ENCODE measurements around the gene COX8C.
"Not testable (repeated sequence)": the region's sequence is repeated elsewhere in the genome, so short reads cannot be mapped to it uniquely, and the experiment has no call there.

COX8C gene

GRCh38 chr14:93337143-93337753 is 9.7 kb upstream of the COX8C start:
- Histone ChIP-seq H3K4me1 (ENCODE audit: control insufficient read depth, insufficient read depth, low read length) (peaks cover 7% of the 10 kb centered on the region), H3K36me3 (ENCODE audit: insufficient read depth, low read length) (no peaks in the 10 kb centered on the region), H3K9me3 (replicated peaks; ENCODE audit: low read length) (no peaks in the 10 kb centered on the region), H3K4me3 (ENCODE audit: low read length) (no peak overlapping the region), H3K27me3 (ENCODE audit: control insufficient read depth, insufficient read depth, low read length) (no peaks in the 10 kb centered on the region), H3K4me2 (ENCODE audit: low read length) (no peak overlapping the region), H3K9ac (ENCODE audit: low read depth, low read length) (no peak overlapping the region)

GRCh38 chr14:93337884-93338283 is 9.1 kb upstream of the COX8C start:
- Histone ChIP-seq H3K9me3 (replicated peaks; ENCODE audit: low read length) (no peaks in the 10 kb centered on the region), H3K4me3 (ENCODE audit: low read length) (no peak overlapping the region), H3K36me3 (ENCODE audit: insufficient read depth, low read length) (no peaks in the 10 kb centered on the region), H3K9ac (ENCODE audit: low read depth, low read length) (no peak overlapping the region), H3K4me1 (ENCODE audit: control insufficient read depth, insufficient read depth, low read length) (peaks cover 7% of the 10 kb centered on the region), H3K4me2 (ENCODE audit: low read length) (no peak overlapping the region), H3K27me3 (ENCODE audit: control insufficient read depth, insufficient read depth, low read length) (no peaks in the 10 kb centered on the region)

GRCh38 chr14:93343266-93343665 is 3.7 kb upstream of the COX8C start:
- Histone ChIP-seq H3K4me2 (ENCODE audit: low read length) (no peak overlapping the region), H3K4me1 (ENCODE audit: control insufficient read depth, insufficient read depth, low read length) (no peaks in the 10 kb centered on the region), H3K9me3 (replicated peaks; ENCODE audit: low read length) (no peaks in the 10 kb centered on the region), H3K9ac (ENCODE audit: low read depth, low read length) (no peak overlapping the region), H3K27me3 (ENCODE audit: control insufficient read depth, insufficient read depth, low read length) (no peaks in the 10 kb centered on the region), H3K36me3 (ENCODE audit: insufficient read depth, low read length) (no peaks in the 10 kb centered on the region), H3K4me3 (ENCODE audit: low read length) (no peak overlapping the region)

- Histone ChIP-seq H3K27me3 (ENCODE audit: control insufficient read depth, insufficient read depth, low read length) (no peaks in the 10 kb centered on the region), H3K4me1 (ENCODE audit: control insufficient read depth, insufficient read depth, low read length) (no peaks in the 10 kb centered on the region), H3K4me3 (ENCODE audit: low read length) (no peak overlapping the region), H3K9ac (ENCODE audit: low read depth, low read length) (no peak overlapping the region), H3K9me3 (replicated peaks; ENCODE audit: low read length) (no peaks in the 10 kb centered on the region), H3K36me3 (ENCODE audit: insufficient read depth, low read length) (no peaks in the 10 kb centered on the region), H3K4me2 (ENCODE audit: low read length) (no peak overlapping the region)
These were observed 3.2 kb upstream of the COX8C start for GRCh38 chr14:93343797-93344196.

GRCh38 chr14:93347850-93348249 is 868 bp downstream of the COX8C start:
- no peak overlapping the region for H3K4me3 ChIP-seq (ENCODE audit: low read length)
- H3K4me1 ChIP-seq (ENCODE audit: control insufficient read depth, insufficient read depth, low read length), result no peaks in the 10 kb centered on the region
- H3K36me3 ChIP-seq (ENCODE audit: insufficient read depth, low read length), result no peaks in the 10 kb centered on the region
- no peaks in the 10 kb centered on the region for H3K27me3 ChIP-seq (ENCODE audit: control insufficient read depth, insufficient read depth, low read length)
- H3K9me3 ChIP-seq (replicated peaks; ENCODE audit: low read length), result no peaks in the 10 kb centered on the region
- no peak overlapping the region for H3K9ac ChIP-seq (ENCODE audit: low read depth, low read length)
- no peak overlapping the region for H3K4me2 ChIP-seq (ENCODE audit: low read length)

GRCh38 chr14:93348292-93348691 is 1.3 kb downstream of the COX8C start:
- H3K27me3 ChIP-seq (ENCODE audit: control insufficient read depth, insufficient read depth, low read length), result no peaks in the 10 kb centered on the region
- no peaks in the 10 kb centered on the region for H3K36me3 ChIP-seq (ENCODE audit: insufficient read depth, low read length)
- H3K4me2 ChIP-seq (ENCODE audit: low read length), result no peak overlapping the region
- H3K9ac ChIP-seq (ENCODE audit: low read depth, low read length), result no peak overlapping the region
- H3K4me3 ChIP-seq (ENCODE audit: low read length), result no peak overlapping the region
- no peaks in the 10 kb centered on the region for H3K4me1 ChIP-seq (ENCODE audit: control insufficient read depth, insufficient read depth, low read length)
- no peaks in the 10 kb centered on the region for H3K9me3 ChIP-seq (replicated peaks; ENCODE audit: low read length)

- not testable (repeated sequence) for H3K9me3 ChIP-seq (replicated peaks; ENCODE audit: low read length); H3K4me3 ChIP-seq (ENCODE audit: low read length); H3K36me3 ChIP-seq (ENCODE audit: insufficient read depth, low read length); H3K9ac ChIP-seq (ENCODE audit: low read depth, low read length); H3K4me1 ChIP-seq (ENCODE audit: control insufficient read depth, insufficient read depth, low read length); H3K4me2 ChIP-seq (ENCODE audit: low read length); H3K27me3 ChIP-seq (ENCODE audit: control insufficient read depth, insufficient read depth, low read length)
These were observed 7.9 kb downstream of the COX8C start for GRCh38 chr14:93354873-93355272.

GRCh38 chr14:93368996-93369712 is 22.2 kb downstream of the COX8C start:
- Histone ChIP-seq H3K27me3 (ENCODE audit: control insufficient read depth, insufficient read depth, low read length) (peaks cover 3% of the 10 kb centered on the region), H3K9ac (ENCODE audit: low read depth, low read length) (no peak overlapping the region), H3K4me1 (ENCODE audit: control insufficient read depth, insufficient read depth, low read length) (no peaks in the 10 kb centered on the region), H3K36me3 (ENCODE audit: insufficient read depth, low read length) (no peaks in the 10 kb centered on the region), H3K4me2 (ENCODE audit: low read length) (no peak overlapping the region), H3K4me3 (ENCODE audit: low read length) (no peak overlapping the region), H3K9me3 (replicated peaks; ENCODE audit: low read length) (no peaks in the 10 kb centered on the region)

- Histone ChIP-seq H3K27me3 (ENCODE audit: control insufficient read depth, insufficient read depth, low read length) (peaks cover 3% of the 10 kb centered on the region), H3K4me3 (ENCODE audit: low read length) (no peak overlapping the region), H3K9me3 (replicated peaks; ENCODE audit: low read length) (no peaks in the 10 kb centered on the region), H3K36me3 (ENCODE audit: insufficient read depth, low read length) (no peaks in the 10 kb centered on the region), H3K4me1 (ENCODE audit: control insufficient read depth, insufficient read depth, low read length) (no peaks in the 10 kb centered on the region), H3K9ac (ENCODE audit: low read depth, low read length) (no peak overlapping the region), H3K4me2 (ENCODE audit: low read length) (no peak overlapping the region)
These were observed 22.8 kb downstream of the COX8C start for GRCh38 chr14:93369713-93370266.

GRCh38 chr14:93375673-93376156 is 28.7 kb downstream of the COX8C start:
- Histone ChIP-seq H3K4me1 (ENCODE audit: control insufficient read depth, insufficient read depth, low read length) (no peaks in the 10 kb centered on the region), H3K36me3 (ENCODE audit: insufficient read depth, low read length) (no peaks in the 10 kb centered on the region), H3K4me2 (ENCODE audit: low read length) (no peak overlapping the region), H3K27me3 (ENCODE audit: control insufficient read depth, insufficient read depth, low read length) (no peaks in the 10 kb centered on the region), H3K9me3 (replicated peaks; ENCODE audit: low read length) (no peaks in the 10 kb centered on the region), H3K9ac (ENCODE audit: low read depth, low read length) (no peak overlapping the region), H3K4me3 (ENCODE audit: low read length) (no peak overlapping the region)

GRCh38 chr14:93379831-93380230 is 32.8 kb downstream of the COX8C start:
- Histone ChIP-seq H3K36me3 (ENCODE audit: insufficient read depth, low read length) (no peaks in the 10 kb centered on the region), H3K4me2 (ENCODE audit: low read length) (no peak overlapping the region), H3K9ac (ENCODE audit: low read depth, low read length) (no peak overlapping the region), H3K27me3 (ENCODE audit: control insufficient read depth, insufficient read depth, low read length) (peaks cover 2% of the 10 kb centered on the region), H3K4me3 (ENCODE audit: low read length) (no peak overlapping the region), H3K4me1 (ENCODE audit: control insufficient read depth, insufficient read depth, low read length) (no peaks in the 10 kb centered on the region), H3K9me3 (replicated peaks; ENCODE audit: low read length) (no peaks in the 10 kb centered on the region)

- Histone ChIP-seq H3K4me2 (ENCODE audit: low read length) (no peak overlapping the region), H3K27me3 (ENCODE audit: control insufficient read depth, insufficient read depth, low read length) (peaks cover 2% of the 10 kb centered on the region), H3K36me3 (ENCODE audit: insufficient read depth, low read length) (no peaks in the 10 kb centered on the region), H3K9ac (ENCODE audit: low read depth, low read length) (no peak overlapping the region), H3K4me3 (ENCODE audit: low read length) (no peak overlapping the region), H3K9me3 (replicated peaks; ENCODE audit: low read length) (no peaks in the 10 kb centered on the region), H3K4me1 (ENCODE audit: control insufficient read depth, insufficient read depth, low read length) (no peaks in the 10 kb centered on the region)
These were observed 34.7 kb downstream of the COX8C start for GRCh38 chr14:93381644-93382043.

Measured in skeletal muscle satellite cell (primary cell).